Endothelial cell of hepatic sinusoid (primary cell): ENCODE measurements around the gene NDUFS3.

Experiments
- in situ Hi-C: cut with HindIII; loops from 2 replicates; pipeline ENCODE4 v1.10.0; 2017; ENCODE audit warnings: low sequenced_read_pairs

Gene NDUFS3

DNA sequence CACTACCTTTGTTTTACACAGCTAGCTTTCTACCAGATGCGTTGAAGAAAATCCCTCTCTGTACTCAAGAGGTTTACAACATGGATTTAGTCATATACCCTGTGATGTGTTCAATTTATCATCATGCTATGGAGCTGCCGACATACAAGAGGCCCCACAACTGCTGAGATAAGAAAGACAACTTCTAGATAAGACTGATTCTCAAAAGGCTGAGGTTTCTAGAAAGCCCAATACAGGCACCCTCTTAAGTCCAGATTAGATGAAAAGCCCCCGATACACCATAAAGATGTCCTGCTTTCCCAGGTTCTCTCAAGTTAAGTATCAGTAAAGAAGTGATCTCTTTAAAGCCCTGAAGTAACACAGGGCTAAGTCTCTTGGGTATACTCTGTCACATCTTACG, 49.2 kb downstream of the NDUFS3 start:
- in situ Hi-C loops: loop anchor here (10.0 kb wide), 1 partner anchor 53 kb away; the partner anchor contains the start of genes KBTBD4 and NDUFS3

- in situ Hi-C loops: no loop called here
Measured at GRCh38 chr11:47631473-47631872, 52.6 kb downstream of the NDUFS3 start.
